B cell (primary cell): ENCODE results near the gene PRLR. TPM values are rescaled to one million over a fixed set of nuclear protein-coding genes. Genes with fewer than 3 reads are reported as not detected.

Source experiments
- ATAC-seq: fragments of 200-7000 bp; cut with Tn5 transposase; one replicate; pipeline ENCODE4 v1.10.0; 2021; ENCODE audit warnings: low read depth, mild to moderate bottlenecking, moderate number of reproducible peaks, moderate library complexity
- CTCF ChIA-PET: fragments of 350-600 bp; sonication (Branson Sonifier 250); formaldehyde crosslinking; loops from one replicate; lab custom pipeline; 2021; ENCODE audit warnings: antibody characterized with exemption, inconsistent platforms; lab: Charles Lee
- POLR2A ChIA-PET: fragments of 350-600 bp; sonication (Branson Sonifier 250); formaldehyde crosslinking; loops from one replicate; lab custom pipeline; 2021; ENCODE audit warnings: antibody characterized with exemption; lab: Charles Lee
- DNase-seq: peaks from one replicate; pipeline ENCODE4 v3.0.0; 2013
- H2AFZ ChIP-seq: 2 replicates; pipeline ENCODE4 v1.6.1; 2012; ENCODE audit warnings: mild to moderate bottlenecking, low read depth, low read length; ENCODE audit not compliant: insufficient read depth, poor library complexity, severe bottlenecking
- H3K27ac ChIP-seq, 2 donors: 1 replicate in 1 of 2; 2 replicates in 1 of 2; pipeline ENCODE4 v1.5.1; 2012 to 2013; ENCODE audit warnings: low read length in 2 of 2, mild to moderate bottlenecking in 2 of 2, moderate library complexity in 1 of 2
- H3K27me3 ChIP-seq, 4 experiments: fragments of 200-600 bp in 1 of 4; sonication (generic) in 1 of 4; replicated peaks in 1 of 4; 1 replicate in 2 of 4; 2 replicates in 2 of 4; pipeline versions ENCODE4 v1.6.1 to v1.7.0; 2013 to 2016; ENCODE audit warnings: low read length in 3 of 4, mild to moderate bottlenecking in 2 of 4, mixed read lengths in 1 of 4, moderate library complexity in 1 of 4; ENCODE audit not compliant: insufficient read depth in 4 of 4, control insufficient read depth in 3 of 4; ENCODE audit errors: control extremely low read depth in 1 of 4
- H3K36me3 ChIP-seq, 2 experiments: replicated peaks in 1 of 2; 1 replicate in 1 of 2; 2 replicates in 1 of 2; pipeline versions ENCODE4 v1.6.1 to v1.7.1; 2013; ENCODE audit warnings: low read length in 1 of 2; ENCODE audit not compliant: insufficient read depth in 2 of 2, control insufficient read depth in 1 of 2; ENCODE audit errors: control extremely low read depth in 1 of 2, extremely low read depth in 1 of 2
- H3K4me1 ChIP-seq, 2 donors: fragments of 200-600 bp in 1 of 2; sonication (generic) in 1 of 2; 1 replicate in 1 of 2; 2 replicates in 1 of 2; pipeline versions ENCODE4 v1.5.1 to v1.6.1; 2013 to 2017; ENCODE audit warnings: low read length in 2 of 2; ENCODE audit not compliant: control insufficient read depth in 2 of 2, insufficient read depth in 2 of 2
- H3K4me2 ChIP-seq: replicated peaks from 2 replicates; pipeline ENCODE3; 2012; ENCODE audit warnings: mild to moderate bottlenecking, low read depth, low read length; ENCODE audit not compliant: poor library complexity, severe bottlenecking
- H3K4me3 ChIP-seq, 5 experiments: fragments of 200-600 bp in 1 of 5; sonication (generic) in 1 of 5; 1 replicate in 3 of 5; 2 replicates in 2 of 5; pipeline versions ENCODE4 v1.5.1 to v1.7.0; 2011 to 2016; ENCODE audit warnings: low read length in 4 of 5, mild to moderate bottlenecking in 4 of 5, low read depth in 2 of 5, control low read depth in 1 of 5, moderate library complexity in 1 of 5; ENCODE audit not compliant: insufficient read depth in 1 of 5; ENCODE audit errors: control extremely low read depth in 1 of 5, extremely low read depth in 1 of 5
- H3K79me2 ChIP-seq: fragments of 200-600 bp; sonication (generic); one replicate; pipeline ENCODE4 v1.6.0; 2016; ENCODE audit warnings: low read length; ENCODE audit not compliant: control insufficient read depth, insufficient read depth
- H3K9ac ChIP-seq: fragments of 200-600 bp; sonication (generic); 2 replicates; pipeline ENCODE4 v1.6.1; 2017; ENCODE audit warnings: mild to moderate bottlenecking, low read length, moderate library complexity
- H3K9me3 ChIP-seq, 3 donors: one replicate each; pipeline versions ENCODE4 v1.6.1 to v1.7.1; 2013; ENCODE audit warnings: low read length in 2 of 3; ENCODE audit not compliant: control insufficient read depth in 2 of 3, insufficient read depth in 1 of 3; ENCODE audit errors: control extremely low read depth in 1 of 3
- H4K20me1 ChIP-seq: 2 replicates; pipeline ENCODE4 v1.6.0; 2012; ENCODE audit warnings: mild to moderate bottlenecking, low read length; ENCODE audit not compliant: insufficient read depth, control insufficient read depth, poor library complexity, severe bottlenecking
- H3K27ac Mint-ChIP-seq: one replicate; pipeline ENCODE4 v1.8.0; 2021; ENCODE audit warnings: mixed read lengths
- H3K27me3 Mint-ChIP-seq: one replicate; pipeline ENCODE4 v1.8.0; 2021; ENCODE audit warnings: mixed read lengths
- H3K4me1 Mint-ChIP-seq: one replicate; pipeline ENCODE4 v1.8.0; 2021; ENCODE audit warnings: mixed read lengths
- H3K4me3 Mint-ChIP-seq: one replicate; pipeline ENCODE4 v1.8.0; 2021; ENCODE audit warnings: mixed read lengths
- H3K9me3 Mint-ChIP-seq: one replicate; pipeline ENCODE4 v1.8.0; 2022; ENCODE audit warnings: mixed read lengths; ENCODE audit not compliant: insufficient read depth
- CTCF ChIP-seq: fragments of 200-600 bp; IDR thresholded peaks from one replicate; pipeline ENCODE4 v1.8.0; 2022; ENCODE audit warnings: antibody characterized with exemption, mild to moderate bottlenecking
- EZH2 ChIP-seq: IDR thresholded peaks from 2 replicates; pipeline ENCODE4 v1.6.1; 2012; ENCODE audit warnings: borderline replicate concordance, low read depth, mild to moderate bottlenecking, moderate library complexity, low read length; ENCODE audit not compliant: insufficient read depth, poor library complexity, severe bottlenecking
- WGBS: methylation state at CpG from one replicate; pipeline ENCODE4 v1.1.5; 2013; ENCODE audit warnings: missing lambda C conversion rate; ENCODE audit not compliant: insufficient coverage; 5-methylcytosine and 5-hydroxymethylcytosine counted together
- intact Hi-C: fragments of 100-400 bp; cut with micrococcal nuclease; formaldehyde crosslinking; loops from one replicate; pipeline ENCODE4 v1.10.0; 2022
- polyA plus RNA-seq: library from polyadenylated mRNA; depleted of rRNA; stranded (reverse); fragments of >200 nt; gene quantifications from 2 replicates; pipeline ENCODE4 v1.2.3, GENCODE V29; 2012
- total RNA-seq, 2 donors: library from RNA; stranded (reverse); fragments of 120-200 nt in 1 of 2; gene quantifications; 1 replicate in 1 of 2; 2 replicates in 1 of 2; pipeline versions ENCODE4 v1.2.3 to v1.2.4, GENCODE V29; 2013 to 2022

PRLR gene
- total and polyA plus RNA-seq, 2 donors (not counting 1 experiment from before 2014, with no cell fraction given): 0.39 TPM; not detected in 1

- no peaks in the 10 kb centered on the region for H4K20me1 ChIP-seq
- no peak for DNase-seq
- H3K4me1 ChIP-seq: no peaks in the 10 kb centered on the region
- ChIA-PET POLR2A (no interaction called here), CTCF (no interaction called here)
- TF ChIP-seq EZH2 (no peak), CTCF (no peak)
- H2AFZ ChIP-seq: no peak overlapping the region
- H3K27ac ChIP-seq: no peak overlapping the region
- H3K9me3 Mint-ChIP-seq: no peaks in the 10 kb centered on the region
- intact Hi-C loops: no loop called here
- H3K4me3 ChIP-seq: no peak overlapping the region
- H3K4me2 ChIP-seq: no peak overlapping the region
- H3K27me3 Mint-ChIP-seq: peaks cover 12% of the 10 kb centered on the region
- H3K79me2 ChIP-seq: no peaks in the 10 kb centered on the region
- no peak for ATAC-seq
- H3K27me3 ChIP-seq: peaks cover 0 to 3% (median 0%) of the 10 kb centered on the region in 4 experiments
- no peaks in the 10 kb centered on the region for H3K4me1 Mint-ChIP-seq
- 63% methylated on average over 4 of the region's 6 CpGs for WGBS
- H3K36me3 ChIP-seq: no peaks in the 10 kb centered on the region
- H3K9me3 ChIP-seq: no peaks in the 10 kb centered on the region
- no peak overlapping the region for H3K9ac ChIP-seq
- no peak overlapping the region for H3K27ac Mint-ChIP-seq
- no peak overlapping the region for H3K4me3 Mint-ChIP-seq
These were observed 112.3 kb downstream of the PRLR start for GRCh38 chr5:35117967-35118366.

GRCh38 chr5:35115920-35116319 is 114.4 kb downstream of the PRLR start:
- H3K9me3 Mint-ChIP-seq: no peaks in the 10 kb centered on the region
- intact Hi-C loops: no loop called here

More at GRCh38 chr5:35115920-35116319, 114.4 kb downstream of the PRLR start:
- no peak for TF ChIP-seq CTCF
- no peak for TF ChIP-seq EZH2
- Histone ChIP-seq H3K27ac (no peak overlapping the region), H3K4me3 (no peak overlapping the region), H3K9me3 (no peaks in the 10 kb centered on the region), H2AFZ (no peak overlapping the region), H4K20me1 (no peaks in the 10 kb centered on the region), H3K27me3 (peaks cover 0 to 3% (median 0%) of the 10 kb centered on the region in 4 experiments), H3K79me2 (no peaks in the 10 kb centered on the region), H3K4me2 (no peak overlapping the region), H3K4me1 (no peaks in the 10 kb centered on the region), H3K9ac (no peak overlapping the region), H3K36me3 (no peaks in the 10 kb centered on the region)
- H3K4me3 Mint-ChIP-seq: no peak overlapping the region
- ChIA-PET CTCF (no interaction called here), POLR2A (no interaction called here)
- peaks cover 16% of the 10 kb centered on the region for H3K27me3 Mint-ChIP-seq
- DNase-seq (no peak), ATAC-seq (no peak)
- H3K4me1 Mint-ChIP-seq: no peaks in the 10 kb centered on the region
- no peak overlapping the region for H3K27ac Mint-ChIP-seq
